Activated B cell treated with CpG ODN at 0.5 μM for 24 hours (primary cell): ENCODE results near the gene GRIP1. TPM values are rescaled to one million over a fixed set of nuclear protein-coding genes. Genes with fewer than 3 reads are reported as not detected.

Experiments used
- ATAC-seq: fragments of 200-7000 bp; cut with Tn5 transposase; one replicate; pipeline ENCODE4 v1.10.0; 2021; ENCODE audit warnings: low read depth, mild to moderate bottlenecking, moderate library complexity
- CTCF ChIA-PET: fragments of 350-600 bp; sonication (Branson Sonifier 250); formaldehyde crosslinking; loops from one replicate; lab custom pipeline; 2021; ENCODE audit warnings: antibody characterized with exemption; lab: Charles Lee
- POLR2A ChIA-PET: fragments of 350-600 bp; sonication (Branson Sonifier 250); formaldehyde crosslinking; loops from one replicate; lab custom pipeline; 2021; ENCODE audit warnings: antibody characterized with exemption; lab: Charles Lee
- DNase-seq: peaks from one replicate; pipeline ENCODE4 v3.0.0; 2022
- H3K27ac Mint-ChIP-seq: one replicate; pipeline ENCODE4 v1.8.0; 2020; ENCODE audit warnings: mixed read lengths
- H3K27me3 Mint-ChIP-seq: one replicate; pipeline ENCODE4 v1.8.0; 2021; ENCODE audit warnings: mixed read lengths
- H3K36me3 Mint-ChIP-seq: one replicate; pipeline ENCODE4 v1.8.0; 2021; ENCODE audit warnings: low read depth, mixed read lengths
- H3K4me1 Mint-ChIP-seq: one replicate; pipeline ENCODE4 v1.8.0; 2021; ENCODE audit warnings: mixed read lengths
- H3K4me3 Mint-ChIP-seq: one replicate; pipeline ENCODE4 v1.8.0; 2020; ENCODE audit warnings: mild to moderate bottlenecking, mixed read lengths
- H3K9me3 Mint-ChIP-seq: one replicate; pipeline ENCODE4 v1.8.0; 2020; ENCODE audit warnings: mixed read lengths
- CTCF ChIP-seq: fragments of 200-600 bp; IDR thresholded peaks from one replicate; pipeline ENCODE4 v1.8.0; 2022; ENCODE audit warnings: antibody characterized with exemption, mild to moderate bottlenecking
- intact Hi-C: fragments of 100-400 bp; cut with micrococcal nuclease; formaldehyde crosslinking; loops from one replicate; pipeline ENCODE4 v1.15.1; 2024
- total RNA-seq: library from RNA; stranded (reverse); gene quantifications from 2 replicates; pipeline ENCODE4 v1.2.3, GENCODE V29; 2022

Gene GRIP1
- total RNA-seq, 1 donor from 2014 or later, result 0.49 TPM

- Mint-ChIP-seq H3K27ac (no peak overlapping the region), H3K4me1 (peaks cover 15% of the 10 kb centered on the region), H3K9me3 (no peaks in the 10 kb centered on the region), H3K27me3 (peaks cover 5% of the 10 kb centered on the region), H3K36me3 (peaks cover 7% of the 10 kb centered on the region), H3K4me3 (no peak overlapping the region)
- CTCF ChIA-PET, result no interaction called here
- DNase-seq, result no peak
- intact Hi-C loops, result no loop called here
- no peak for TF ChIP-seq CTCF
- ATAC-seq, result no peak
- POLR2A ChIA-PET, result no interaction called here
These were observed 381.0 kb downstream of the GRIP1 start for GRCh38 chr12:66297923-66298322.
